Gastrocnemius medialis (tissue), 4 donors: Measurements from ENCODE around the gene THSD7B. TPM values are rescaled to one million over a fixed set of nuclear protein-coding genes. Genes with fewer than 3 reads are reported as not detected.

Experiments used
- ATAC-seq, 2 donors: fragments of 150-250 bp; one replicate each; pipeline ENCODE4 v1.9.1; 2016
- DNase-seq, 2 donors: peaks; one replicate each; pipeline ENCODE4 v3.0.0-alpha.2; 2019
- H3K27ac ChIP-seq, 4 donors: fragments of 200-600 bp; sonication (generic); 1 replicate in 1 of 4; 2 replicates in 3 of 4; pipeline ENCODE4 v1.5.1; 2016 to 2018; ENCODE audit warnings: mild to moderate bottlenecking in 2 of 4, moderate library complexity in 1 of 4
- H3K27me3 ChIP-seq, 3 donors: fragments of 200-600 bp; sonication (generic) in 2 of 3; 1 replicate in 1 of 3; 2 replicates in 2 of 3; pipeline versions ENCODE4 v1.5.1 to v1.6.0; 2016 to 2019; ENCODE audit warnings: mild to moderate bottlenecking in 1 of 3, moderate library complexity in 1 of 3
- H3K36me3 ChIP-seq, 2 donors: fragments of 200-600 bp; sonication (generic) in 1 of 2; one replicate each; pipeline ENCODE4 v1.5.1; 2017 to 2018
- H3K4me1 ChIP-seq, 2 donors: fragments of 200-600 bp; sonication (generic) in 1 of 2; one replicate each; pipeline ENCODE4 v1.5.1; 2016 to 2017; ENCODE audit warnings: mild to moderate bottlenecking in 2 of 2
- H3K4me3 ChIP-seq, 4 donors: fragments of 200-600 bp; sonication (generic) in 3 of 4; 1 replicate in 1 of 4; 2 replicates in 3 of 4; pipeline ENCODE4 v1.5.1; 2016 to 2019; ENCODE audit warnings: mild to moderate bottlenecking in 2 of 4
- H3K9me3 ChIP-seq, 3 donors: fragments of 200-600 bp; sonication (generic) in 2 of 3; 1 replicate in 1 of 3; 2 replicates in 2 of 3; pipeline ENCODE4 v1.5.1; 2016 to 2019
- CTCF ChIP-seq, 5 experiments: fragments of 450-650 bp in 3 of 5; fragments of 200-600 bp in 2 of 5; sonication (generic) in 2 of 5; IDR thresholded peaks in 4 of 5; conservative IDR thresholded peaks in 1 of 5; 1 replicate in 4 of 5; 2 replicates in 1 of 5; pipeline ENCODE4 v1.5.1; 2016 to 2019; ENCODE audit warnings: antibody characterized with exemption in 5 of 5, mild to moderate bottlenecking in 3 of 5, moderate library complexity in 3 of 5
- POLR2A ChIP-seq, 2 donors: fragments of 450-650 bp; IDR thresholded peaks; one replicate each; pipeline ENCODE4 v1.6.1; 2017; ENCODE audit warnings: antibody characterized with exemption in 2 of 2, mild to moderate bottlenecking in 2 of 2, moderate library complexity in 2 of 2
- in situ Hi-C, 4 donors: fragments of 200-750 bp; cut with MboI; loops; one replicate each; pipeline versions ENCODE4 v1.15.0 to v1.8.0; 2017; ENCODE audit warnings: low sequenced_read_pairs in 4 of 4
- intact Hi-C: fragments of 100-400 bp; cut with DNase I; formaldehyde crosslinking; loops from one replicate; pipeline ENCODE4 v1.15.1; 2023; ENCODE audit warnings: low total_unique reads
- total RNA-seq, 4 donors: library from RNA; depleted of rRNA; stranded (reverse); fragments of >200 nt; gene quantifications; one replicate each; pipeline versions ENCODE4 v1.1.0 to v1.2.3, GENCODE V29; 2016

THSD7B gene
- total RNA-seq, 4 donors from 2014 or later: not detected

- DNase-seq (no peak), ATAC-seq (no peak)
- no peak overlapping the region for H3K27ac ChIP-seq
- no peak overlapping the region for H3K4me3 ChIP-seq
- H3K4me1 ChIP-seq: no peaks in the 10 kb centered on the region
- TF ChIP-seq CTCF (IDR thresholded peaks at IDR 0.05 in 4 of 5, conservative IDR thresholded peaks at IDR 0.05 in 1 of 5): no peak
- TF ChIP-seq POLR2A (IDR thresholded peaks at IDR 0.05): no peak
- H3K27me3 ChIP-seq: no peaks in the 10 kb centered on the region
- in situ Hi-C loops (no loop called here), intact Hi-C loops (no loop called here)
- H3K9me3 ChIP-seq: no peaks in the 10 kb centered on the region
- no peaks in the 10 kb centered on the region for H3K36me3 ChIP-seq
These were observed 367.9 kb downstream of the THSD7B start for GRCh38 chr2:137133225-137133624.

- TF ChIP-seq POLR2A (IDR thresholded peaks at IDR 0.05) (no peak), CTCF (IDR thresholded peaks at IDR 0.05 in 4 of 5, conservative IDR thresholded peaks at IDR 0.05 in 1 of 5) (no peak)
- in situ Hi-C loops: no loop called here
These were observed 372.9 kb downstream of the THSD7B start for GRCh38 chr2:137138263-137138662.

GRCh38 chr2:137151731-137152130 is 386.4 kb downstream of the THSD7B start:
- intact Hi-C loops: no loop called here
- no peaks in the 10 kb centered on the region for H3K36me3 ChIP-seq
- in situ Hi-C loops: no loop called here
- H3K27ac ChIP-seq: no peak overlapping the region
- no peak for DNase-seq
- H3K9me3 ChIP-seq: no peaks in the 10 kb centered on the region
- no peak for ATAC-seq
- H3K4me1 ChIP-seq: no peaks in the 10 kb centered on the region
- no peak overlapping the region for H3K4me3 ChIP-seq
- TF ChIP-seq CTCF (IDR thresholded peaks at IDR 0.05 in 4 of 5, conservative IDR thresholded peaks at IDR 0.05 in 1 of 5) (no peak), POLR2A (IDR thresholded peaks at IDR 0.05) (no peak)
- no peaks in the 10 kb centered on the region for H3K27me3 ChIP-seq

More at GRCh38 chr2:137138263-137138662, 372.9 kb downstream of the THSD7B start:
- no peaks in the 10 kb centered on the region for H3K27me3 ChIP-seq
- H3K27ac ChIP-seq: no peak overlapping the region
- ATAC-seq: no peak
- no peaks in the 10 kb centered on the region for H3K36me3 ChIP-seq
- no peak overlapping the region for H3K4me3 ChIP-seq
- intact Hi-C loops: no loop called here
- DNase-seq: no peak
- H3K9me3 ChIP-seq: no peaks in the 10 kb centered on the region
- H3K4me1 ChIP-seq: no peaks in the 10 kb centered on the region

- no peak overlapping the region for H3K4me3 ChIP-seq
- H3K36me3 ChIP-seq: no peaks in the 10 kb centered on the region
- in situ Hi-C loops (no loop called here), intact Hi-C loops (no loop called here)
- no peak overlapping the region for H3K27ac ChIP-seq
- DNase-seq (no peak), ATAC-seq (no peak)
- TF ChIP-seq CTCF (IDR thresholded peaks at IDR 0.05 in 4 of 5, conservative IDR thresholded peaks at IDR 0.05 in 1 of 5) (no peak), POLR2A (IDR thresholded peaks at IDR 0.05) (no peak)
- H3K4me1 ChIP-seq: no peaks in the 10 kb centered on the region
- H3K9me3 ChIP-seq: no peaks in the 10 kb centered on the region
- no peaks in the 10 kb centered on the region for H3K27me3 ChIP-seq
These were observed 389.6 kb downstream of the THSD7B start for GRCh38 chr2:137154946-137155345.
